ENCODE measurements around the gene HJV.

HJV gene

GRCh38 chr1:145992958-145993617 lies 28.4 kb downstream of the HJV start:
- DNase-seq (ENCODE audit: low read depth in 2 of 2) = no peak

GRCh38 chr1:145992502-145992936 lies 29.0 kb downstream of the HJV start:
- DNase-seq (ENCODE audit: low read depth in 2 of 2) = no peak

GRCh38 chr1:145991735-145992412 lies 29.7 kb downstream of the HJV start:
- DNase-seq (ENCODE audit: low read depth in 2 of 2) = no peak

GRCh38 chr1:145990249-145990855 lies 31.2 kb downstream of the HJV start:
- DNase-seq (ENCODE audit: low read depth in 2 of 2) = no peak

GRCh38 chr1:145988773-145989172 lies 32.8 kb downstream of the HJV start:
- no peak for DNase-seq (ENCODE audit: low read depth in 2 of 2)

GRCh38 chr1:145987926-145988325 lies 33.6 kb downstream of the HJV start:
- DNase-seq (ENCODE audit: low read depth in 2 of 2) = no peak

- no peak for DNase-seq (ENCODE audit: low read depth in 2 of 2)
Measured at GRCh38 chr1:145986551-145986950, 35.0 kb downstream of the HJV start.

- no peak for DNase-seq (ENCODE audit: low read depth in 2 of 2)
Measured at GRCh38 chr1:145985502-145986439, 35.8 kb downstream of the HJV start.

GRCh38 chr1:145985129-145985501 lies 36.4 kb downstream of the HJV start:
- no peak for DNase-seq (ENCODE audit: low read depth in 2 of 2)

GRCh38 chr1:145983960-145984830 lies 37.3 kb downstream of the HJV start:
- DNase-seq (ENCODE audit: low read depth in 2 of 2) = no peak

- DNase-seq (ENCODE audit: low read depth in 2 of 2) = no peak
Measured at GRCh38 chr1:145983206-145983675, 38.3 kb downstream of the HJV start.

- no peak for DNase-seq (ENCODE audit: low read depth in 2 of 2)
Measured at GRCh38 chr1:145982010-145982723, 39.4 kb downstream of the HJV start.

- DNase-seq (ENCODE audit: low read depth in 2 of 2) = no peak
Measured at GRCh38 chr1:145980457-145980994, 41.0 kb downstream of the HJV start.

- no peak for DNase-seq (ENCODE audit: low read depth in 2 of 2)
Measured at GRCh38 chr1:145979746-145980456, 41.6 kb downstream of the HJV start.

GRCh38 chr1:145978854-145979745 lies 42.4 kb downstream of the HJV start:
- peak; percentile 39 to 60 for DNase-seq (ENCODE audit: low read depth in 2 of 2)

GRCh38 chr1:145978471-145978853 lies 43.1 kb downstream of the HJV start:
- DNase-seq (ENCODE audit: low read depth in 2 of 2) = no peak

GRCh38 chr1:145977486-145978470 lies 43.8 kb downstream of the HJV start:
- peak; percentile 49 to 54 for DNase-seq (ENCODE audit: low read depth in 2 of 2)
